ENCODE data around the gene THOP1. TPM values are rescaled to one million over a fixed set of nuclear protein-coding genes. Genes with fewer than 3 reads are reported as not detected.

THOP1 gene
- total and polyA plus RNA-seq, 4 donors = 23.8 to 71.9 (median 64.6) TPM

GRCh38 chr19:2762783-2763496 lies 22.4 kb upstream of the THOP1 start:
- H3K36me3 ChIP-seq (ENCODE audit: control insufficient read depth in 4 of 4, insufficient read depth in 4 of 4, low read length in 4 of 4) = peaks cover 7 to 66% (median 8%) of the 10 kb centered on the region in 4 donors

GRCh38 chr19:2763687-2764086 lies 21.6 kb upstream of the THOP1 start:
- ATAC-seq (ENCODE audit: insufficient read depth, low FRiP score) (no peak), DNase-seq (no peak)
- no peak overlapping the region for H3K27ac ChIP-seq (ENCODE audit: low read depth in 1 of 2, low read length in 1 of 2)
- 96 to 99% methylated on average over 12 of the region's 12 CpGs for WGBS, 2 donors
- H3K9ac ChIP-seq (ENCODE audit: insufficient read depth in 1 of 2, low read length in 2 of 2) = no peak overlapping the region
- TF ChIP-seq CTCF (IDR thresholded peaks at IDR 0.05; ENCODE audit: control extremely low read depth, extremely low read depth) = no peak
- peaks cover 0 to 2% (median 0%) of the 10 kb centered on the region in 5 donors for H3K4me1 ChIP-seq (ENCODE audit: control insufficient read depth in 5 of 5, insufficient read depth in 5 of 5, low read length in 5 of 5)
- H3K9me3 ChIP-seq (ENCODE audit: control insufficient read depth in 4 of 4, insufficient read depth in 3 of 4, low read length in 3 of 4) = no peaks in the 10 kb centered on the region
- no peak overlapping the region for H3K4me3 ChIP-seq
- peaks cover 5 to 71% (median 10%) of the 10 kb centered on the region in 4 donors for H3K36me3 ChIP-seq (ENCODE audit: control insufficient read depth in 4 of 4, insufficient read depth in 4 of 4, low read length in 4 of 4)
- H3K27me3 ChIP-seq (ENCODE audit: control insufficient read depth in 3 of 3, insufficient read depth in 3 of 3, low read length in 2 of 3) = no peaks in the 10 kb centered on the region

More at GRCh38 chr19:2762783-2763496, 22.4 kb upstream of the THOP1 start:
- Histone ChIP-seq H3K4me3 (no peak overlapping the region), H3K9me3 (ENCODE audit: control insufficient read depth in 4 of 4, insufficient read depth in 3 of 4, low read length in 3 of 4) (no peaks in the 10 kb centered on the region), H3K4me1 (ENCODE audit: control insufficient read depth in 5 of 5, insufficient read depth in 5 of 5, low read length in 5 of 5) (no peaks in the 10 kb centered on the region), H3K27me3 (ENCODE audit: control insufficient read depth in 3 of 3, insufficient read depth in 3 of 3, low read length in 2 of 3) (no peaks in the 10 kb centered on the region), H3K9ac (ENCODE audit: insufficient read depth in 1 of 2, low read length in 2 of 2) (no peak overlapping the region), H3K27ac (ENCODE audit: low read depth in 1 of 2, low read length in 1 of 2) (no peak overlapping the region)
- WGBS, 2 donors = 95 to 97% methylated on average over 23 of the region's 23 CpGs
- no peak for DNase-seq
- no peak for ATAC-seq (ENCODE audit: insufficient read depth, low FRiP score)
- TF ChIP-seq CTCF (IDR thresholded peaks at IDR 0.05; ENCODE audit: control extremely low read depth, extremely low read depth) = no peak

DNA sequence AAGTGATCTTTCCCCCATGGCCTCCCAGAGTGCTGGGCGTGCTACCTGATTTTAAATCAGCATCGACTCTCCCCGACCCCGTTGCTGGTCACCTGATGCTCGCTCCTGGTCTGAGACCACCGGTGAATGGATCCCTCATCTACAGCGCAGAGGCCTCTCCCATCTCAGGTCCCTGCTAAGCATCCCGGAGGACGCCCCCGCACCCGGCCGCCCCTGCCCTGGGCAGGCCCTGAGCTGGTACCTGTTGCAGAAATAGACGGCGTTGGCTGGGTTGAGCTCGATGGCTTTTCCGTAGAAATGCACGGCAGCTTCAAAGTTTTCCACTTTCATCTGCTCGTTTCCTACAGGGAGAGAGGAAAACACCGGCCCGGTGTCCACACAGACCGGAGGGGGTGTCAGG lies 20.4 kb upstream of the THOP1 start:
- Histone ChIP-seq H3K27me3 (ENCODE audit: control insufficient read depth in 3 of 3, insufficient read depth in 3 of 3, low read length in 2 of 3) (no peaks in the 10 kb centered on the region), H3K36me3 (ENCODE audit: control insufficient read depth in 4 of 4, insufficient read depth in 4 of 4, low read length in 4 of 4) (peaks cover 2 to 74% (median 8%) of the 10 kb centered on the region in 4 donors), H3K27ac (ENCODE audit: low read depth in 1 of 2, low read length in 1 of 2) (no peak overlapping the region), H3K9ac (ENCODE audit: insufficient read depth in 1 of 2, low read length in 2 of 2) (no peak overlapping the region), H3K4me1 (ENCODE audit: control insufficient read depth in 5 of 5, insufficient read depth in 5 of 5, low read length in 5 of 5) (peaks cover 0 to 2% (median 0%) of the 10 kb centered on the region in 5 donors), H3K9me3 (ENCODE audit: control insufficient read depth in 4 of 4, insufficient read depth in 3 of 4, low read length in 3 of 4) (no peaks in the 10 kb centered on the region), H3K4me3 (no peak overlapping the region)
- ATAC-seq (ENCODE audit: insufficient read depth, low FRiP score) (no peak), DNase-seq (no peak)
- WGBS, 2 donors = 97% methylated on average over 21 of the region's 21 CpGs
- no peak for TF ChIP-seq CTCF (IDR thresholded peaks at IDR 0.05; ENCODE audit: control extremely low read depth, extremely low read depth)

All from lung (tissue), 12 donors.